PFSK-1 (cell line): ENCODE data around the gene GRM4.

Experiments used
- FOXP2 ChIP-seq: optimal IDR thresholded peaks from 2 replicates; pipeline ENCODE3; 2011; ENCODE audit warnings: borderline replicate concordance, control low read depth, inconsistent platforms; ENCODE audit not compliant: insufficient read depth; ENCODE audit errors: extremely low read length, extremely low read depth
- POLR2AphosphoS5 ChIP-seq: IDR thresholded peaks from 2 replicates; pipeline ENCODE4 v1.6.1; 2012; ENCODE audit warnings: low read depth, mild to moderate bottlenecking, control low read depth, low read length, moderate library complexity
- REST ChIP-seq, 2 experiments: IDR thresholded peaks; 2 replicates each; pipeline versions ENCODE4 v1.6.1 to v1.8.0; 2011 to 2012; ENCODE audit warnings: low read depth in 2 of 2, low read length in 2 of 2, control low read depth in 1 of 2, inconsistent platforms in 1 of 2, mild to moderate bottlenecking in 1 of 2, moderate library complexity in 1 of 2; ENCODE audit not compliant: insufficient read depth in 1 of 2
- SIN3A ChIP-seq: IDR thresholded peaks from 2 replicates; pipeline ENCODE4 v1.6.1; 2012; ENCODE audit warnings: mild to moderate bottlenecking, low read length, moderate library complexity, borderline replicate concordance; ENCODE audit not compliant: insufficient read depth
- TAF1 ChIP-seq: IDR thresholded peaks from 2 replicates; pipeline ENCODE4 v1.6.1; 2012; ENCODE audit warnings: low read length, control low read depth, borderline replicate concordance; ENCODE audit not compliant: insufficient read depth

Gene GRM4

GRCh38 chr6:34110610-34111009 is 35.3 kb downstream of the GRM4 start:
- no peak for TF ChIP-seq SIN3A
- no peak for TF ChIP-seq REST (IDR thresholded peaks at IDR 0.05; ENCODE audit: insufficient read depth in 1 of 2, low read depth in 2 of 2, low read length in 2 of 2)
- TF ChIP-seq TAF1 = no peak
- TF ChIP-seq FOXP2 = no peak
- TF ChIP-seq POLR2AphosphoS5 = no peak

GRCh38 chr6:34108176-34108575 is 37.7 kb downstream of the GRM4 start:
- TF ChIP-seq SIN3A = no peak
- no peak for TF ChIP-seq FOXP2
- TF ChIP-seq POLR2AphosphoS5 = no peak
- no peak for TF ChIP-seq TAF1
- no peak for TF ChIP-seq REST (IDR thresholded peaks at IDR 0.05; ENCODE audit: insufficient read depth in 1 of 2, low read depth in 2 of 2, low read length in 2 of 2)

GRCh38 chr6:34106900-34107299 is 39.0 kb downstream of the GRM4 start:
- no peak for TF ChIP-seq FOXP2
- TF ChIP-seq REST (IDR thresholded peaks at IDR 0.05; ENCODE audit: insufficient read depth in 1 of 2, low read depth in 2 of 2, low read length in 2 of 2) = no peak
- TF ChIP-seq POLR2AphosphoS5 = no peak
- TF ChIP-seq TAF1 = no peak
- TF ChIP-seq SIN3A = no peak

- no peak for TF ChIP-seq POLR2AphosphoS5
- TF ChIP-seq TAF1 = no peak
- no peak for TF ChIP-seq SIN3A
- no peak for TF ChIP-seq REST (IDR thresholded peaks at IDR 0.05; ENCODE audit: insufficient read depth in 1 of 2, low read depth in 2 of 2, low read length in 2 of 2)
- no peak for TF ChIP-seq FOXP2
Observed at GRCh38 chr6:34106421-34106820, 39.5 kb downstream of the GRM4 start.

GRCh38 chr6:34104628-34105027 is 41.3 kb downstream of the GRM4 start:
- TF ChIP-seq REST (IDR thresholded peaks at IDR 0.05; ENCODE audit: insufficient read depth in 1 of 2, low read depth in 2 of 2, low read length in 2 of 2) (no peak), FOXP2 (no peak), TAF1 (no peak), POLR2AphosphoS5 (no peak), SIN3A (no peak)
